Peyer's patch (tissue), 4 donors: ENCODE data around the gene TK2.

Source experiments
- CTCF ChIP-seq, 6 experiments: fragments of 450-650 bp in 4 of 6; fragments of 200-600 bp in 2 of 6; sonication (generic) in 1 of 6; IDR thresholded peaks; one replicate each; pipeline ENCODE4 v1.5.1; 2017 to 2019; ENCODE audit warnings: antibody characterized with exemption in 6 of 6, mild to moderate bottlenecking in 3 of 6, moderate library complexity in 1 of 6
- POLR2A ChIP-seq, 2 donors: fragments of 450-650 bp; IDR thresholded peaks; one replicate each; pipeline ENCODE4 v1.5.1; 2017; ENCODE audit warnings: antibody characterized with exemption in 2 of 2, mild to moderate bottlenecking in 2 of 2, moderate library complexity in 2 of 2

- TF ChIP-seq CTCF (IDR thresholded peaks at IDR 0.05), result no peak
- TF ChIP-seq POLR2A (IDR thresholded peaks at IDR 0.05), result no peak
Observed at GRCh38 chr16:66502020-66502913, 47.7 kb downstream of the TK2 start.
